ENCODE results near the gene CEP120. TPM values are rescaled to one million over a fixed set of nuclear protein-coding genes. Genes with fewer than 3 reads are reported as not detected.
"Not testable (repeated sequence)": the region's sequence is repeated elsewhere in the genome, so short reads cannot be mapped to it uniquely, and the experiment has no call there.

The CEP120 gene
- total RNA-seq = 21.8 and 23.4 TPM in 2 replicates
- long read RNA-seq, partial matches to known transcripts = 2 of 6 reads
- long read RNA-seq, other reads (novel, unspliced or antisense) = 4 of 6 reads

GRCh38 chr5:123423278-123424149, at the start of gene CEP120:
TSS of gene CEP120 (minus strand) at chr5:123423403. CDS start at chr5:123422998, 405 bp downstream.
- H3K27ac Mint-ChIP-seq = peak within 1 kb of the TSS; percentile 97
- H3K9me3 Mint-ChIP-seq (ENCODE audit: low read depth) = no peaks in the 10 kb centered on the region
- TF ChIP-seq CTCF (IDR thresholded peaks at IDR 0.05; ENCODE audit: unreplicated experiment) = peak; percentile 84
- peaks cover 5% of the 10 kb centered on the region for H3K4me1 Mint-ChIP-seq (ENCODE audit: low read depth)
- H3K27me3 Mint-ChIP-seq = no peaks in the 10 kb centered on the region
- peak; percentile 90 for DNase-seq (ENCODE audit: low spot score, unreplicated experiment)
- H3K4me3 Mint-ChIP-seq (ENCODE audit: low read depth) = no peak within 1 kb of the TSS
- H3K36me3 Mint-ChIP-seq (ENCODE audit: insufficient read depth) = no peaks in the 10 kb centered on the region

GRCh38 chr5:123472150-123472924, 49.1 kb upstream of the CEP120 start:
- Mint-ChIP-seq H3K27me3 (peaks cover 3% of the 10 kb centered on the region), H3K27ac (no peak overlapping the region), H3K36me3 (ENCODE audit: insufficient read depth) (no peaks in the 10 kb centered on the region), H3K4me1 (ENCODE audit: low read depth) (no peaks in the 10 kb centered on the region), H3K4me3 (ENCODE audit: low read depth) (no peak overlapping the region), H3K9me3 (ENCODE audit: low read depth) (peaks cover 1% of the 10 kb centered on the region)
- no peak for DNase-seq (ENCODE audit: low spot score, unreplicated experiment)
- TF ChIP-seq CTCF (IDR thresholded peaks at IDR 0.05; ENCODE audit: unreplicated experiment) = no peak

DNA sequence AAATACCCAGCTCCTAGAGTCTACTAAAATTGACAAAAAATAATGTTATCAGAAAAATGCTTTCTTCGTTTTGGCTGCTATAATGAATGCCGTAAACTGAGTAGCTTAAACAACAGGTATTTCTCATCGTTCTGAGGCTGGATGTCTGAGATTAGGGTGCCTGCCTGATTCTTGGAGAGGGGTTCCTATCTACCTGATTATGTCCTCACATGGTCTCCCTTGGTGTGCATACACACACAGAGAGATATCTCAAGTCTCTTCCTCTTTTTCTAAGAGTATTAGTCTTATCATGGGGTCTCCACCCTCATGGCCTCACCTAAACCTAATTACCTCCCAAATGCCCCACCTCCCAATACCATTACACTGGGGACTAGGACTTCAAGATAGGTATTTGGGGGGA, 48.2 kb upstream of the CEP120 start:
- Mint-ChIP-seq H3K4me1 (ENCODE audit: low read depth) (no peaks in the 10 kb centered on the region), H3K27me3 (peaks cover 3% of the 10 kb centered on the region), H3K9me3 (ENCODE audit: low read depth) (peaks cover 6% of the 10 kb centered on the region), H3K36me3 (ENCODE audit: insufficient read depth) (no peaks in the 10 kb centered on the region), H3K4me3 (ENCODE audit: low read depth) (no peak overlapping the region), H3K27ac (no peak overlapping the region)
- no peak for TF ChIP-seq CTCF (IDR thresholded peaks at IDR 0.05; ENCODE audit: unreplicated experiment)
- DNase-seq (ENCODE audit: low spot score, unreplicated experiment) = no peak

- not testable (repeated sequence) for H3K27ac Mint-ChIP-seq; H3K9me3 Mint-ChIP-seq (ENCODE audit: low read depth); H3K27me3 Mint-ChIP-seq; H3K36me3 Mint-ChIP-seq (ENCODE audit: insufficient read depth); H3K4me1 Mint-ChIP-seq (ENCODE audit: low read depth); H3K4me3 Mint-ChIP-seq (ENCODE audit: low read depth); DNase-seq (ENCODE audit: low spot score, unreplicated experiment)
These were observed 43.6 kb upstream of the CEP120 start for GRCh38 chr5:123466839-123467238.

- H3K9me3 Mint-ChIP-seq (ENCODE audit: low read depth) = peaks cover 4% of the 10 kb centered on the region
- H3K36me3 Mint-ChIP-seq (ENCODE audit: insufficient read depth) = no peaks in the 10 kb centered on the region
- no peak for TF ChIP-seq CTCF (IDR thresholded peaks at IDR 0.05; ENCODE audit: unreplicated experiment)
- H3K4me3 Mint-ChIP-seq (ENCODE audit: low read depth) = no peak overlapping the region
- H3K27ac Mint-ChIP-seq = no peak overlapping the region
- no peak for DNase-seq (ENCODE audit: low spot score, unreplicated experiment)
- H3K27me3 Mint-ChIP-seq = no peaks in the 10 kb centered on the region
- H3K4me1 Mint-ChIP-seq (ENCODE audit: low read depth) = peaks cover 8% of the 10 kb centered on the region
These were observed 37.1 kb upstream of the CEP120 start for GRCh38 chr5:123460296-123460729.

DNA sequence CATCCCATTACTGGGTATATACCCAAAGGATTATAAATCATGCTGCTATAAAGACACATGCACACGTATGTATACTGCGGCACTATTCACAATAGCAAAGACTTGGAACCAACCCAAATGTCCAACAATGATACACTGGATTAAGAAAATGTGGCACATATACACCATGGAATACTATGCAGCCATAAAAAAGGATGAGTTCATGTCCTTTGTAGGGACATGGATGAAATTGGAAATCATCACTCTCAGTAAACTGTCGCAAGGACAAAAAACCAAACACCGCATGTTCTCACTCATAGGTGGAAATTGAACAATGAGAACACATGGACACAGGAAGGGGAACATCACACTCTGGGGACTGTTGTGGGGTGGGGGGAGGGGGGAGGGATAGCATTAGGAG, 35.8 kb upstream of the CEP120 start:
- H3K27me3 Mint-ChIP-seq; H3K4me3 Mint-ChIP-seq (ENCODE audit: low read depth); H3K27ac Mint-ChIP-seq; H3K9me3 Mint-ChIP-seq (ENCODE audit: low read depth); DNase-seq (ENCODE audit: low spot score, unreplicated experiment); H3K36me3 Mint-ChIP-seq (ENCODE audit: insufficient read depth); H3K4me1 Mint-ChIP-seq (ENCODE audit: low read depth): not testable (repeated sequence)
